HEK293T (cell line): Measurements from ENCODE around the gene NEMF.
"Not testable (repeated sequence)": the region's sequence is repeated elsewhere in the genome, so short reads cannot be mapped to it uniquely, and the experiment has no call there.

Experiments used
- ARNT ChIP-seq: fragments of 450-650 bp; IDR thresholded peaks from 2 replicates; pipeline ENCODE4 v1.6.1; 2017; ENCODE audit warnings: mild to moderate bottlenecking
- BHLHE40 ChIP-seq: fragments of 450-650 bp; IDR thresholded peaks from 2 replicates; pipeline ENCODE4 v1.6.1; 2016; ENCODE audit warnings: mild to moderate bottlenecking, moderate library complexity, borderline replicate concordance
- FOXK2 ChIP-seq: fragments of 450-650 bp; IDR thresholded peaks from 2 replicates; pipeline ENCODE4 v1.6.1; 2016; ENCODE audit warnings: mild to moderate bottlenecking
- SP1 ChIP-seq: fragments of 450-650 bp; IDR thresholded peaks from 2 replicates; pipeline ENCODE4 v1.6.1; 2017
- TARDBP ChIP-seq: fragments of 450-650 bp; IDR thresholded peaks from 2 replicates; pipeline ENCODE4 v1.6.1; 2016
- ZNF384 ChIP-seq: fragments of 450-650 bp; IDR thresholded peaks from 2 replicates; pipeline ENCODE4 v1.6.1; 2016

GRCh38 chr14:49873548-49873947, 21.0 kb upstream of the NEMF start:
- not testable (repeated sequence) for TF ChIP-seq FOXK2, SP1, ARNT, BHLHE40, ZNF384, TARDBP
